Erythroblast (primary cell): ENCODE results near the gene CLRN3.

Experiments
- DNase-seq, 2 experiments: peaks; one replicate each; lab custom pipeline; 2025; lab: John Stamatoyannopoulos, UW
- GATA1 ChIP-seq: IDR thresholded peaks from 2 replicates; pipeline ENCODE4 v1.6.1; 2011; ENCODE audit warnings: low read depth, mild to moderate bottlenecking, control low read depth, low read length, moderate library complexity
- POLR2A ChIP-seq: IDR thresholded peaks from 2 replicates; pipeline ENCODE4 v1.6.1; 2011; ENCODE audit warnings: mild to moderate bottlenecking, low read length

CLRN3 gene

GRCh38 chr10:127836966-127837365, 55.8 kb downstream of the CLRN3 start:
- TF ChIP-seq POLR2A (no peak), GATA1 (no peak)
- DNase-seq, result no peak

GRCh38 chr10:127836176-127836575, 56.6 kb downstream of the CLRN3 start:
- TF ChIP-seq POLR2A (no peak), GATA1 (no peak)
- DNase-seq, result no peak

- TF ChIP-seq GATA1 (no peak), POLR2A (no peak)
- DNase-seq, result no peak
Measured at GRCh38 chr10:127834791-127835190, 58.0 kb downstream of the CLRN3 start.

- no peak for DNase-seq
- TF ChIP-seq POLR2A, result no peak
- no peak for TF ChIP-seq GATA1
Measured at GRCh38 chr10:127834221-127834620, 58.5 kb downstream of the CLRN3 start.

- TF ChIP-seq POLR2A (no peak), GATA1 (no peak)
Measured at GRCh38 chr10:127833804-127834203, 58.9 kb downstream of the CLRN3 start.

GRCh38 chr10:127832501-127832900, 60.2 kb downstream of the CLRN3 start:
- no peak for DNase-seq
- TF ChIP-seq GATA1, result no peak
- no peak for TF ChIP-seq POLR2A

More at GRCh38 chr10:127833804-127834203, 58.9 kb downstream of the CLRN3 start:
- no peak for DNase-seq

- no peak for TF ChIP-seq GATA1
- TF ChIP-seq POLR2A, result no peak
- DNase-seq, result no peak
Measured at GRCh38 chr10:127830414-127830813, 62.3 kb downstream of the CLRN3 start.
